ENCODE data around the gene DUSP7.

GRCh38 chr3:52083556-52084087 lies 27.3 kb upstream of the DUSP7 start:
- TF ChIP-seq, protein P1, sequence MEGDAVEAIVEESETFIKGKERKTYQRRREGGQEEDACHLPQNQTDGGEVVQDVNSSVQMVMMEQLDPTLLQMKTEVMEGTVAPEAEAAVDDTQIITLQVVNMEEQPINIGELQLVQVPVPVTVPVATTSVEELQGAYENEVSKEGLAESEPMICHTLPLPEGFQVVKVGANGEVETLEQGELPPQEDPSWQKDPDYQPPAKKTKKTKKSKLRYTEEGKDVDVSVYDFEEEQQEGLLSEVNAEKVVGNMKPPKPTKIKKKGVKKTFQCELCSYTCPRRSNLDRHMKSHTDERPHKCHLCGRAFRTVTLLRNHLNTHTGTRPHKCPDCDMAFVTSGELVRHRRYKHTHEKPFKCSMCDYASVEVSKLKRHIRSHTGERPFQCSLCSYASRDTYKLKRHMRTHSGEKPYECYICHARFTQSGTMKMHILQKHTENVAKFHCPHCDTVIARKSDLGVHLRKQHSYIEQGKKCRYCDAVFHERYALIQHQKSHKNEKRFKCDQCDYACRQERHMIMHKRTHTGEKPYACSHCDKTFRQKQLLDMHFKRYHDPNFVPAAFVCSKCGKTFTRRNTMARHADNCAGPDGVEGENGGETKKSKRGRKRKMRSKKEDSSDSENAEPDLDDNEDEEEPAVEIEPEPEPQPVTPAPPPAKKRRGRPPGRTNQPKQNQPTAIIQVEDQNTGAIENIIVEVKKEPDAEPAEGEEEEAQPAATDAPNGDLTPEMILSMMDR (IDR thresholded peaks at IDR 0.05): no peak
- TF ChIP-seq POLR2AphosphoS5 (IDR thresholded peaks at IDR 0.05; ENCODE audit: low read depth, low read length): no peak
